NB4 (cell line): Measurements from ENCODE around the gene ZNF239.

Experiments used
- CTCF ChIP-seq: IDR thresholded peaks from one replicate; pipeline ENCODE4 v1.5.1; 2012; ENCODE audit warnings: low read depth, low read length
- POLR2A ChIP-seq: IDR thresholded peaks from 2 replicates; pipeline ENCODE4 v1.6.1; 2011; ENCODE audit warnings: mild to moderate bottlenecking; ENCODE audit not compliant: insufficient read length; ENCODE audit errors: extremely low read depth

DNA sequence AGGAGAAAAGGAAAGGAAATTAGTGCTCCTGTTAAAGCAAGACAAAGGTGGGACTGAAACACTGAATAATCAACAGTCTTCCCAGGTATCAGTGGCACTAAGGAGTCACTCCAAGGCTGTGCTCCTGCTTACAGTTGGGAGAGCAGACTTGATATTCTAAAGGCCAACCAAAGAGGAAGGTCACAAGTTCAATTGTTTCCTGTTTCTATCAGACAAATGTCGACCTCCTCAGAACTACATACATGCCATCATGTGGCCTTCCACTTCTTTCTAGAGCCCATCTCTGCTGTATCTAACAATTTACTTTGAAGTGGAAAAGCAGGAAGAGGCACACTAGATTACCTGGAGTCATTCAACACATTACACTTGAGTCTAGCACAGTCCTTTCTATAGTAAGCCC lies 3.4 kb downstream of the ZNF239 start:
- no peak for TF ChIP-seq CTCF
- no peak for TF ChIP-seq POLR2A
